T-helper 17 cell (primary cell): Measurements from ENCODE around the gene CTDP1. TPM values are rescaled to one million over a fixed set of nuclear protein-coding genes. Genes with fewer than 3 reads are reported as not detected.
"Not testable (repeated sequence)": the region's sequence is repeated elsewhere in the genome, so short reads cannot be mapped to it uniquely, and the experiment has no call there.

Experiments used
- ATAC-seq: fragments of 150-1000 bp; cut with Tn5 transposase; 2 replicates; pipeline ENCODE4 v1.10.0; 2021; ENCODE audit warnings: mild to moderate bottlenecking, moderate library complexity
- DNase-seq, 3 donors: peaks; one replicate each; pipeline versions ENCODE4 v3.0.0 to v3.0.0-alpha.2; 2020 to 2021
- H3K9me3 ChIP-seq: one replicate; pipeline ENCODE4 v1.7.0; 2013; ENCODE audit warnings: low read length, mild to moderate bottlenecking; ENCODE audit not compliant: control insufficient read depth, poor library complexity, severe bottlenecking
- H3K27ac Mint-ChIP-seq: one replicate; pipeline ENCODE4 v1.8.0; 2022; ENCODE audit warnings: mild to moderate bottlenecking, moderate library complexity, mixed read lengths
- H3K27me3 Mint-ChIP-seq: one replicate; pipeline ENCODE4 v1.8.0; 2022; ENCODE audit warnings: mixed read lengths
- H3K36me3 Mint-ChIP-seq: one replicate; pipeline ENCODE4 v1.8.0; 2022; ENCODE audit warnings: low read depth, mixed read lengths
- H3K4me1 Mint-ChIP-seq: one replicate; pipeline ENCODE4 v1.8.0; 2022; ENCODE audit warnings: mild to moderate bottlenecking, mixed read lengths
- H3K4me3 Mint-ChIP-seq: one replicate; pipeline ENCODE4 v1.8.0; 2022; ENCODE audit warnings: mild to moderate bottlenecking, moderate library complexity, mixed read lengths
- total RNA-seq, 4 donors: library from RNA in 2 of 4; stranded (reverse) in 2 of 4; gene quantifications; one replicate each; pipeline ENCODE4 v1.2.3 and lab custom pipeline; 2022 to 2026

Gene CTDP1
- total RNA-seq, 2 donors from 2014 or later: 61.0 to 65.1 TPM

- H3K36me3 Mint-ChIP-seq, H3K4me3 Mint-ChIP-seq, H3K9me3 ChIP-seq, DNase-seq, ATAC-seq, H3K27me3 Mint-ChIP-seq: not testable (repeated sequence)
- H3K27ac Mint-ChIP-seq: peak overlapping the region; percentile 19
- H3K4me1 Mint-ChIP-seq: peaks cover 20% of the 10 kb centered on the region
Observed at GRCh38 chr18:79694206-79694894, 14.7 kb downstream of the CTDP1 start.

GRCh38 chr18:79694895-79695213 is 15.3 kb downstream of the CTDP1 start:
- no peak overlapping the region for H3K4me3 Mint-ChIP-seq
- peak overlapping the region; percentile 19 for H3K27ac Mint-ChIP-seq
- no peak for ATAC-seq
- H3K36me3 Mint-ChIP-seq: peaks cover 3% of the 10 kb centered on the region
- DNase-seq: no peak
- H3K27me3 Mint-ChIP-seq: no peaks in the 10 kb centered on the region
- no peaks in the 10 kb centered on the region for H3K9me3 ChIP-seq
- peaks cover 20% of the 10 kb centered on the region for H3K4me1 Mint-ChIP-seq

- peak overlapping the region; percentile 19 for H3K27ac Mint-ChIP-seq
- H3K4me3 Mint-ChIP-seq: no peak overlapping the region
- H3K9me3 ChIP-seq: no peaks in the 10 kb centered on the region
- peaks cover 5% of the 10 kb centered on the region for H3K36me3 Mint-ChIP-seq
- DNase-seq: no peak
- peaks cover 17% of the 10 kb centered on the region for H3K4me1 Mint-ChIP-seq
- ATAC-seq: no peak
- no peaks in the 10 kb centered on the region for H3K27me3 Mint-ChIP-seq
Observed at GRCh38 chr18:79695269-79695668, 15.7 kb downstream of the CTDP1 start.

GRCh38 chr18:79695856-79696850 is 16.6 kb downstream of the CTDP1 start:
- no peaks in the 10 kb centered on the region for H3K9me3 ChIP-seq
- no peak for DNase-seq
- Mint-ChIP-seq H3K4me3 (peak overlapping the region; percentile 31), H3K4me1 (peaks cover 12% of the 10 kb centered on the region), H3K27me3 (no peaks in the 10 kb centered on the region), H3K36me3 (peaks cover 5% of the 10 kb centered on the region), H3K27ac (no peak overlapping the region)
- no peak for ATAC-seq

- Mint-ChIP-seq H3K27ac (no peak overlapping the region), H3K4me1 (peaks cover 9% of the 10 kb centered on the region), H3K36me3 (peaks cover 5% of the 10 kb centered on the region), H3K4me3 (no peak overlapping the region), H3K27me3 (no peaks in the 10 kb centered on the region)
- DNase-seq: no peak
- no peak for ATAC-seq
- H3K9me3 ChIP-seq: no peaks in the 10 kb centered on the region
Observed at GRCh38 chr18:79697178-79697577, 17.6 kb downstream of the CTDP1 start.

- peaks cover 5% of the 10 kb centered on the region for H3K36me3 Mint-ChIP-seq
Observed at GRCh38 chr18:79697976-79698375, 18.4 kb downstream of the CTDP1 start.

GRCh38 chr18:79698668-79699335 is 19.2 kb downstream of the CTDP1 start:
- no peak overlapping the region for H3K4me3 Mint-ChIP-seq
- no peak for DNase-seq
- H3K27me3 Mint-ChIP-seq: no peaks in the 10 kb centered on the region
- H3K36me3 Mint-ChIP-seq: peaks cover 9% of the 10 kb centered on the region
- no peak for ATAC-seq
- no peaks in the 10 kb centered on the region for H3K9me3 ChIP-seq
- peaks cover 4% of the 10 kb centered on the region for H3K4me1 Mint-ChIP-seq
- H3K27ac Mint-ChIP-seq: no peak overlapping the region

More at GRCh38 chr18:79697976-79698375, 18.4 kb downstream of the CTDP1 start:
- Mint-ChIP-seq H3K4me1 (peaks cover 1% of the 10 kb centered on the region), H3K27ac (no peak overlapping the region), H3K27me3 (no peaks in the 10 kb centered on the region), H3K4me3 (no peak overlapping the region)
- H3K9me3 ChIP-seq: no peaks in the 10 kb centered on the region
- no peak for DNase-seq
- ATAC-seq: peak; percentile 12

- Mint-ChIP-seq H3K4me1 (peaks cover 4% of the 10 kb centered on the region), H3K27me3 (no peaks in the 10 kb centered on the region), H3K27ac (no peak overlapping the region), H3K4me3 (no peak overlapping the region), H3K36me3 (peaks cover 10% of the 10 kb centered on the region)
- no peaks in the 10 kb centered on the region for H3K9me3 ChIP-seq
- ATAC-seq (no peak), DNase-seq (no peak)
Observed at GRCh38 chr18:79699653-79700052, 20.1 kb downstream of the CTDP1 start.

GRCh38 chr18:79702906-79703305 is 23.3 kb downstream of the CTDP1 start:
- Mint-ChIP-seq H3K36me3 (peaks cover 19% of the 10 kb centered on the region), H3K27ac (no peak overlapping the region), H3K4me1 (peaks cover 6% of the 10 kb centered on the region), H3K4me3 (peak overlapping the region; percentile 7), H3K27me3 (no peaks in the 10 kb centered on the region)
- ATAC-seq (no peak), DNase-seq (no peak)
- no peaks in the 10 kb centered on the region for H3K9me3 ChIP-seq

GRCh38 chr18:79704631-79705030 is 25.0 kb downstream of the CTDP1 start:
- peaks cover 9% of the 10 kb centered on the region for H3K4me1 Mint-ChIP-seq
- no peaks in the 10 kb centered on the region for H3K9me3 ChIP-seq
- H3K27ac Mint-ChIP-seq: no peak overlapping the region
- H3K4me3 Mint-ChIP-seq: no peak overlapping the region
- no peak for DNase-seq
- no peak for ATAC-seq
- no peaks in the 10 kb centered on the region for H3K27me3 Mint-ChIP-seq
- H3K36me3 Mint-ChIP-seq: peaks cover 19% of the 10 kb centered on the region

GRCh38 chr18:79705272-79705671 is 25.7 kb downstream of the CTDP1 start:
- no peaks in the 10 kb centered on the region for H3K9me3 ChIP-seq
- Mint-ChIP-seq H3K36me3 (peaks cover 16% of the 10 kb centered on the region), H3K4me1 (peaks cover 9% of the 10 kb centered on the region), H3K27me3 (no peaks in the 10 kb centered on the region), H3K4me3 (no peak overlapping the region), H3K27ac (no peak overlapping the region)
- no peak for DNase-seq
- no peak for ATAC-seq

GRCh38 chr18:79706006-79706405 is 26.4 kb downstream of the CTDP1 start:
- Mint-ChIP-seq H3K27me3 (no peaks in the 10 kb centered on the region), H3K4me1 (peaks cover 9% of the 10 kb centered on the region), H3K36me3 (peaks cover 17% of the 10 kb centered on the region), H3K27ac (no peak overlapping the region), H3K4me3 (peak overlapping the region; percentile 2)
- no peaks in the 10 kb centered on the region for H3K9me3 ChIP-seq
- DNase-seq (no peak), ATAC-seq (no peak)

GRCh38 chr18:79706658-79707057 is 27.1 kb downstream of the CTDP1 start:
- Mint-ChIP-seq H3K36me3 (peaks cover 19% of the 10 kb centered on the region), H3K27ac (no peak overlapping the region), H3K4me3 (peak overlapping the region; percentile 2), H3K27me3 (no peaks in the 10 kb centered on the region), H3K4me1 (peaks cover 9% of the 10 kb centered on the region)
- ATAC-seq: no peak
- no peak for DNase-seq
- no peaks in the 10 kb centered on the region for H3K9me3 ChIP-seq
